KOPT-K1 (cell line): Measurements from ENCODE around the gene EPHX1.
A peak's percentile ranks its signal among the peaks of the same experiment; 100 is the strongest.

Experiments used
- H3K27ac ChIP-seq: fragments of 200-600 bp; sonication (generic); 2 replicates; pipeline ENCODE4 v1.5.1; 2016; ENCODE audit warnings: antibody characterized with exemption, mild to moderate bottlenecking, low read depth, low read length; ENCODE audit not compliant: poor library complexity, severe bottlenecking
- H3K36me3 ChIP-seq: fragments of 200-600 bp; sonication (generic); 2 replicates; pipeline ENCODE4 v1.5.1; 2017; ENCODE audit warnings: antibody characterized with exemption, mild to moderate bottlenecking, low read length, moderate library complexity; ENCODE audit not compliant: insufficient read depth
- H3K9me3 ChIP-seq: fragments of 200-600 bp; sonication (generic); 2 replicates; pipeline ENCODE4 v1.5.1; 2017; ENCODE audit warnings: antibody characterized with exemption, low read length, mild to moderate bottlenecking; ENCODE audit not compliant: insufficient read depth, poor library complexity, severe bottlenecking

The EPHX1 gene

GRCh38 chr1:225870911-225871310, 61.0 kb downstream of the EPHX1 start:
- peaks cover 62% of the 10 kb centered on the region for H3K36me3 ChIP-seq
- H3K27ac ChIP-seq = no peak overlapping the region
- no peaks in the 10 kb centered on the region for H3K9me3 ChIP-seq

GRCh38 chr1:225871359-225872074, 61.6 kb downstream of the EPHX1 start:
- Histone ChIP-seq H3K36me3 (peaks cover 65% of the 10 kb centered on the region), H3K27ac (no peak overlapping the region)

GRCh38 chr1:225872075-225872430, 62.1 kb downstream of the EPHX1 start:
- no peak overlapping the region for H3K27ac ChIP-seq
- H3K36me3 ChIP-seq = peaks cover 66% of the 10 kb centered on the region
- H3K9me3 ChIP-seq = no peaks in the 10 kb centered on the region

More at GRCh38 chr1:225871359-225872074, 61.6 kb downstream of the EPHX1 start:
- H3K9me3 ChIP-seq = no peaks in the 10 kb centered on the region

GRCh38 chr1:225873281-225873850, 63.4 kb downstream of the EPHX1 start:
- no peak overlapping the region for H3K27ac ChIP-seq
- H3K36me3 ChIP-seq = peaks cover 63% of the 10 kb centered on the region
- no peaks in the 10 kb centered on the region for H3K9me3 ChIP-seq

- H3K36me3 ChIP-seq = peaks cover 57% of the 10 kb centered on the region
- H3K27ac ChIP-seq = no peak overlapping the region
- H3K9me3 ChIP-seq = no peaks in the 10 kb centered on the region
These were observed 64.5 kb downstream of the EPHX1 start for GRCh38 chr1:225874431-225874830.

- H3K9me3 ChIP-seq = no peaks in the 10 kb centered on the region
- peak overlapping the region; percentile 25 for H3K27ac ChIP-seq
- H3K36me3 ChIP-seq = peaks cover 56% of the 10 kb centered on the region
These were observed 65.3 kb downstream of the EPHX1 start for GRCh38 chr1:225875044-225875815.

GRCh38 chr1:225876900-225877510, 67.1 kb downstream of the EPHX1 start:
- H3K27ac ChIP-seq = no peak overlapping the region
- peaks cover 38% of the 10 kb centered on the region for H3K36me3 ChIP-seq

GRCh38 chr1:225877580-225877979, 67.7 kb downstream of the EPHX1 start:
- Histone ChIP-seq H3K9me3 (no peaks in the 10 kb centered on the region), H3K27ac (no peak overlapping the region), H3K36me3 (peaks cover 37% of the 10 kb centered on the region)

More at GRCh38 chr1:225876900-225877510, 67.1 kb downstream of the EPHX1 start:
- H3K9me3 ChIP-seq = no peaks in the 10 kb centered on the region

- H3K27ac ChIP-seq = no peak overlapping the region
- peaks cover 31% of the 10 kb centered on the region for H3K36me3 ChIP-seq
- H3K9me3 ChIP-seq = no peaks in the 10 kb centered on the region
These were observed 68.4 kb downstream of the EPHX1 start for GRCh38 chr1:225878282-225878681.

GRCh38 chr1:225879521-225880221, 69.7 kb downstream of the EPHX1 start:
- peak overlapping the region; percentile 85 for H3K27ac ChIP-seq
- H3K9me3 ChIP-seq = no peaks in the 10 kb centered on the region
- peaks cover 21% of the 10 kb centered on the region for H3K36me3 ChIP-seq

- H3K9me3 ChIP-seq = no peaks in the 10 kb centered on the region
- peak overlapping the region; percentile 85 for H3K27ac ChIP-seq
- H3K36me3 ChIP-seq = peaks cover 21% of the 10 kb centered on the region
These were observed 70.3 kb downstream of the EPHX1 start for GRCh38 chr1:225880222-225880588.

- H3K36me3 ChIP-seq = peaks cover 21% of the 10 kb centered on the region
- H3K9me3 ChIP-seq = no peaks in the 10 kb centered on the region
- peak overlapping the region; percentile 85 for H3K27ac ChIP-seq
These were observed 70.7 kb downstream of the EPHX1 start for GRCh38 chr1:225880636-225881035.

- Histone ChIP-seq H3K36me3 (peaks cover 17% of the 10 kb centered on the region), H3K27ac (peak overlapping the region; percentile 85), H3K9me3 (no peaks in the 10 kb centered on the region)
These were observed 71.4 kb downstream of the EPHX1 start for GRCh38 chr1:225881081-225881958.
